ENCODE results near the gene NUSAP1. TPM values are rescaled to one million over a fixed set of nuclear protein-coding genes. Genes with fewer than 3 reads are reported as not detected.

Gene NUSAP1
- total and polyA plus RNA-seq, 7 donors, result 0.16 to 34.7 (median 5.4) TPM

DNA sequence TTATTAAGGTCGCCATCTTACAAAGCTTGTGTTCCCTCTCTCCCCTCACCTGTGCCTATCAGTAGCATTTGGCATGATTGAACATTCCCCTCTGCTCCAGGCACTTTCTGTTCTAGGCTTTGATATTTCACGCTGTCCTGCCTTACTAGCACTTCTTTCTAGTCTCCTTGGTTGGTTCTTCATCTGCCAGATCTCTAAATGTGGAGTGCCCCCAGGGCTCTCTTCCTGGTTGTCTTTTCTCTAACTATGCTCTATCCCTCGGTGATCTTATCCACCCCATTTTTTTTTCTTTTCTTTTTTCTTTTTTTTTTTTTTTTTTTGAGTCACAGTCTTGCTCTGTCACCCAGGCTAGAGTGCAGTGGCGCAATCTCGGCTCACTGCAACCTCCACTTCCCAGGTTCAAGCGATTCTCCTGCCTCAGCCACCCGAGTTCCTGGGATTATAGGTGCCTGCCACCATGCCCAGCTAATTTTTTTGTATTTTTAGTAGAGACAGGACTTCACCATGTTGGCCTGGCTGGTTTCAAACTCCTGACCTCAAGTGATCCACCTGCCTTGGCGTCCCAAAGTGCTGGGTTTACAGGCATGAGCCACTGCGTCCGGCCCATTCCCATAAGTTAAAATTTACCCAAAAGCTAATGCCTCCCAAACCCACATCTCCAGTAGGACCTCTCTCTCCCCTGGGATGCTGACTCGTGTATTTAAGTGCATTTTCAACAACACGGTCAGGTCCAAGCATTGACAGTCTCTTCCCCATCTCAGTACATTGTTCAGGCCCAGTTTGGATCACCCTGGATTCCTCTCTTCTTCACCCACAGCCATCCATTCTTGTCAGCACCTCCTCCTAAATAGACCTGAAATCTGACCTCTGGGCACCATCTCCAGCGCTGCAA, 5.2 kb downstream of the NUSAP1 start:
- 90 to 91% methylated on average over 13 of the region's 13 CpGs for WGBS, 2 donors
- TF ChIP-seq, protein P1, sequence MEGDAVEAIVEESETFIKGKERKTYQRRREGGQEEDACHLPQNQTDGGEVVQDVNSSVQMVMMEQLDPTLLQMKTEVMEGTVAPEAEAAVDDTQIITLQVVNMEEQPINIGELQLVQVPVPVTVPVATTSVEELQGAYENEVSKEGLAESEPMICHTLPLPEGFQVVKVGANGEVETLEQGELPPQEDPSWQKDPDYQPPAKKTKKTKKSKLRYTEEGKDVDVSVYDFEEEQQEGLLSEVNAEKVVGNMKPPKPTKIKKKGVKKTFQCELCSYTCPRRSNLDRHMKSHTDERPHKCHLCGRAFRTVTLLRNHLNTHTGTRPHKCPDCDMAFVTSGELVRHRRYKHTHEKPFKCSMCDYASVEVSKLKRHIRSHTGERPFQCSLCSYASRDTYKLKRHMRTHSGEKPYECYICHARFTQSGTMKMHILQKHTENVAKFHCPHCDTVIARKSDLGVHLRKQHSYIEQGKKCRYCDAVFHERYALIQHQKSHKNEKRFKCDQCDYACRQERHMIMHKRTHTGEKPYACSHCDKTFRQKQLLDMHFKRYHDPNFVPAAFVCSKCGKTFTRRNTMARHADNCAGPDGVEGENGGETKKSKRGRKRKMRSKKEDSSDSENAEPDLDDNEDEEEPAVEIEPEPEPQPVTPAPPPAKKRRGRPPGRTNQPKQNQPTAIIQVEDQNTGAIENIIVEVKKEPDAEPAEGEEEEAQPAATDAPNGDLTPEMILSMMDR (IDR thresholded peaks at IDR 0.05), result no peak
- TF ChIP-seq EP300 (IDR thresholded peaks at IDR 0.05) (no peak), POLR2A (IDR thresholded peaks at IDR 0.05) (no peak), POLR2AphosphoS5 (IDR thresholded peaks at IDR 0.05) (no peak)
- no peaks in the 10 kb centered on the region for H3K27me3 ChIP-seq
- no peak for DNase-seq
- intact Hi-C loops (cut with DNase I), result loop anchor here (10.0 kb wide), 1 partner anchor 77 kb away; the partner anchor contains the start of gene RTF1
- no peaks in the 10 kb centered on the region for H3K9me3 ChIP-seq
- peaks cover 0 to 10% (median 8%) of the 10 kb centered on the region in 4 donors for H3K4me1 ChIP-seq
- no peaks in the 10 kb centered on the region for H3K36me3 ChIP-seq
- no peak overlapping the region for H3K27ac ChIP-seq
- H3K4me3 ChIP-seq, result no peak overlapping the region

DNA sequence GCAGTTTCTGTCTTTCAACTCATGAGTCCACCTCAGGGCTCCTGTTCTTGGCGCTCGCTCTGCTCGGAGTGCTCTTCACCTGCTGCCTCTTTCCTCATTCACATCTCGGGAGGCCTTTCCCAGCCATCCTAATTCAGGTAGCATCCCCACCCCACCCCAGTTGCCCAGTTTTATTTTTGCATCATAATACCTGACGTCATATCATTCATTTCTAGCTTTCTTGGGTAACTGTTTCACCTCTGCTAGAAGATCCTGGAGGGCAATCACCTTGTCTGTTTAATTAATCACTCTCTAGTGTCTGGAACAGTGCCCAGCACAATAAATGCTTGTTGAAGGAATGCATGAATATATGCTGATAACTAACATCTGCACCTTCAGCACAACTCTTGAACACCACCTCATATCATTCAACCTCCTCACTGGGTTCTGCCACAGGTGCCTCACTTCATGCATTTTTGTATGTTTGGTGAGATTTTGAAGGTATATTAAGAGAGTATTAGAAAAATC, 7.6 kb downstream of the NUSAP1 start:
- Histone ChIP-seq H3K27me3 (no peaks in the 10 kb centered on the region), H3K36me3 (no peaks in the 10 kb centered on the region), H3K4me1 (no peaks in the 10 kb centered on the region), H3K4me3 (no peak overlapping the region), H3K9me3 (no peaks in the 10 kb centered on the region), H3K27ac (no peak overlapping the region)
- no peak for DNase-seq
- TF ChIP-seq, protein P1 (IDR thresholded peaks at IDR 0.05), result no peak
- TF ChIP-seq POLR2AphosphoS5 (IDR thresholded peaks at IDR 0.05) (no peak), POLR2A (IDR thresholded peaks at IDR 0.05) (no peak), EP300 (IDR thresholded peaks at IDR 0.05) (no peak)
- 92 to 94% methylated on average over 5 of the region's 5 CpGs for WGBS, 2 donors
- intact Hi-C loops (cut with DNase I), result no loop called here

DNA sequence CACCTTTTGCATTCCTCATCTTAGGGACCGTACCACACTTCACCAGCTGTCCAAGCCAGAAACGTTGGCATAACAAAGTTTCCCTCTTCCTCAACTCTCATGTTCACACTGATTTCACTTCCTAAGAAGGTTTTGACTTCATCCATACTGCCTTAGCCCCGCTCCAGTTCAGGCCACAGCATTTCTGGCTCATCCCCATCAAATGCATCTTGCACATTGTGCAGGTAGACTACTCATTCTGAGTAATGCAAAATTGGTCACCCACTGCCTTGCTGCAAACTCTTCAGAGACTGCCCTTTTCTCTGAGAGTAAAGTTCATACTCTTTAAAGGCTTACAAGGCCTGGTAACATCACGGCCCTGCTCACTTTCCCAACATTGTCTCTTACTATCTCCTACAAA, 8.8 kb downstream of the NUSAP1 start:
- TF ChIP-seq POLR2A (IDR thresholded peaks at IDR 0.05), result no peak
- no peak for TF ChIP-seq EP300 (IDR thresholded peaks at IDR 0.05)
- no peak for TF ChIP-seq POLR2AphosphoS5 (IDR thresholded peaks at IDR 0.05)
- TF ChIP-seq, protein P1 (IDR thresholded peaks at IDR 0.05), result no peak
- H3K4me1 ChIP-seq, result no peaks in the 10 kb centered on the region
- no peaks in the 10 kb centered on the region for H3K36me3 ChIP-seq
- no peak overlapping the region for H3K4me3 ChIP-seq
- intact Hi-C loops (cut with DNase I), result no loop called here
- H3K27ac ChIP-seq, result no peak overlapping the region
- WGBS, 2 donors, result 82 to 90% methylated on average over 4 of the region's 4 CpGs
- H3K27me3 ChIP-seq, result no peaks in the 10 kb centered on the region
- DNase-seq, result no peak
- H3K9me3 ChIP-seq, result no peaks in the 10 kb centered on the region

DNA sequence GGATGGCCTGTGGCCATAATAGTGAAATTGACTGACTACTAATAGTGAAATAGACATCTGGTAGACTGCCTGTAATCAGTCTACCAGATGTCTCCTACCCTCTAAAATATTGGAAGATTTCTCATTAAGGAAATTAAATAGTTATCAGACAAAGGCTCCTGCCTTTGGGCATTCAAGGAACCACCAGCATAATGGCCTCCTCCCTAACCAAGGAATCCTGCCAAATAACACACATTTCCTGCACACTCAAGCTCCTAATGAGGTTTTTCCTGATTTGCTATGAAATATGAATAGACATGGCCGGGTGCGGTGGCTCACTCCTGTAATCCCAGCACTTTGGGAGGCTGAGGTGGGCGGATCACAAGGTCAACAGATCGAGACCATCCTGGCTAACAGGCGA, 14.6 kb downstream of the NUSAP1 start:
- 96 to 100% methylated on average over 5 of the region's 5 CpGs for WGBS, 2 donors

More for the DNA sequence above, 14.6 kb downstream of the NUSAP1 start:
- Histone ChIP-seq H3K9me3 (no peaks in the 10 kb centered on the region), H3K36me3 (no peaks in the 10 kb centered on the region), H3K4me1 (peaks cover 0 to 5% (median 2%) of the 10 kb centered on the region in 4 donors), H3K4me3 (no peak overlapping the region), H3K27ac (no peak overlapping the region), H3K27me3 (no peaks in the 10 kb centered on the region)
- intact Hi-C loops (cut with DNase I), result no loop called here
- no peak for DNase-seq
- TF ChIP-seq EP300 (IDR thresholded peaks at IDR 0.05) (no peak), POLR2A (IDR thresholded peaks at IDR 0.05) (no peak), POLR2AphosphoS5 (IDR thresholded peaks at IDR 0.05) (no peak)
- TF ChIP-seq, protein P1 (IDR thresholded peaks at IDR 0.05), result no peak

Data from sigmoid colon (tissue), 7 donors.